ENCODE data around the gene TLX1. TPM values are rescaled to one million over a fixed set of nuclear protein-coding genes. Genes with fewer than 3 reads are reported as not detected.

Gene TLX1
- total RNA-seq, 1 donor from 2014 or later = not detected

DNA sequence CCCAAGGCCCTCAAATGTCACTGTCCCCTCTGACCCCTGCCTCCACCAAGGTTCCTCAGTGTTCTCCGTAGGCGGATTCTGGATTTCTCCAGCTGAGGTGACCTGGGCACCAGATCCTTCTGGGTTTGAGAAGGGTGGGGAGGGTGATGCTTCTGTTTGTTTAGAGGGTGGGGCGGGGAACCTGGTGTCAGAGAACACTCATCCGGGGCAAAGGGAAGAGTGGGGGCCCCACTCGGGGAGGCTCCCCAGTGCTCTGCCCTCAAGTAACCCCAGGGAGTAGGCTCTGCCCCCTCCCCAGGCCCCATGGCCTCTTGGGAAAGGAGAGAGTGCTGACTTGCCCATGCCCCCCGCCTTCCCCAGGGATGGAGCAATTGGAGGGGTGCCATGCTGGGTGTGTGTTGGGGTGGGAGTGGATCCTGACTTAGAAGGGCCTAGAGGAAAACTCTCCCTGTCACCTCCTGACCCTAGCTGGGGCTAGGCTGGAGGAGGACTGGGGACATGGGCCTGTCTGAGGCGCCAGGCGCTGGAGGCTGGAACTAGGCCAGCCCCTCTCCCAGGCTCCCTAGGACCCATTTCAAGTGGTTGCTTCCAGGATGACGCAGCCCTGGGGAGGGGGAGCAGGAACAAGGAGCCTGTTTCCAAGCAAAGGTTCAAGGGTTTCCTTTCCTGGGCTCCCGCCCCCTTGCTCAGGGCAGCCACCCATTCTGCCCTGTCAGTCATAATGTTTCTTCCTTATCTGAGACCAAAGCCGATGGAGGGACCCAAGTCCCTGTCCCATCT lies 41.4 kb upstream of the TLX1 start:
- DNase-seq (ENCODE audit: extremely low spot score in 2 of 2) = no peak
- Histone ChIP-seq H3K27ac (no peak overlapping the region), H3K4me1 (no peaks in the 10 kb centered on the region), H3K27me3 (no peaks in the 10 kb centered on the region), H3K4me3 (no peak overlapping the region), H3K36me3 (no peaks in the 10 kb centered on the region), H3K9me3 (no peaks in the 10 kb centered on the region)
- intact Hi-C loops (cut with DNase I) = no loop called here
- TF ChIP-seq CTCF (IDR thresholded peaks at IDR 0.05) (no peak), POLR2A (IDR thresholded peaks at IDR 0.05) (no peak), POLR2AphosphoS5 (IDR thresholded peaks at IDR 0.05; ENCODE audit: insufficient read depth in 1 of 2, low read depth in 1 of 2) (no peak)

DNA sequence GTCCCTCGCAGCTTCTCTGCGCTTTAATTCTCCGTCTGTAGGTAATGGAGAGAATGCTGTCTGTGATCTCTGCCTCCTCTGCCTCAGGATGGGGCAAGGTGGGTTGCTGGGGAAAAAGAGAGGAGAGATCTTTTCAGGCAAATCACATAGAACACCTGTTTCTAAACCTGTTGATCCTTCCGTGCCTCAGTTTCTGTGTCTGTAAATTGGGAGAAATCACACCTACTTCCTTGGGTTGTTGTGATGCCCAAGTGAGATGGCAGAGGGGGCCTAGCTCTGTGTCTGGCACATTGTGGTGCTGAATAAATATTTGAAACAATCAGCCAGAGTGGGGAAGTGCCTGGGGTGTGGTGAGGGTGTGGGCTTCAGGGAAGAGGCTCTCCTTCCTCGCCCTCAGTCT lies 40.5 kb upstream of the TLX1 start:
- H3K9me3 ChIP-seq = no peaks in the 10 kb centered on the region
- H3K36me3 ChIP-seq = no peaks in the 10 kb centered on the region
- no peaks in the 10 kb centered on the region for H3K27me3 ChIP-seq
- no peak for DNase-seq (ENCODE audit: extremely low spot score in 2 of 2)
- intact Hi-C loops (cut with DNase I) = no loop called here
- TF ChIP-seq CTCF (IDR thresholded peaks at IDR 0.05) = no peak
- TF ChIP-seq POLR2A (IDR thresholded peaks at IDR 0.05) = no peak
- TF ChIP-seq POLR2AphosphoS5 (IDR thresholded peaks at IDR 0.05; ENCODE audit: insufficient read depth in 1 of 2, low read depth in 1 of 2) = no peak
- H3K27ac ChIP-seq = no peak overlapping the region
- H3K4me1 ChIP-seq = no peaks in the 10 kb centered on the region
- no peak overlapping the region for H3K4me3 ChIP-seq

DNA sequence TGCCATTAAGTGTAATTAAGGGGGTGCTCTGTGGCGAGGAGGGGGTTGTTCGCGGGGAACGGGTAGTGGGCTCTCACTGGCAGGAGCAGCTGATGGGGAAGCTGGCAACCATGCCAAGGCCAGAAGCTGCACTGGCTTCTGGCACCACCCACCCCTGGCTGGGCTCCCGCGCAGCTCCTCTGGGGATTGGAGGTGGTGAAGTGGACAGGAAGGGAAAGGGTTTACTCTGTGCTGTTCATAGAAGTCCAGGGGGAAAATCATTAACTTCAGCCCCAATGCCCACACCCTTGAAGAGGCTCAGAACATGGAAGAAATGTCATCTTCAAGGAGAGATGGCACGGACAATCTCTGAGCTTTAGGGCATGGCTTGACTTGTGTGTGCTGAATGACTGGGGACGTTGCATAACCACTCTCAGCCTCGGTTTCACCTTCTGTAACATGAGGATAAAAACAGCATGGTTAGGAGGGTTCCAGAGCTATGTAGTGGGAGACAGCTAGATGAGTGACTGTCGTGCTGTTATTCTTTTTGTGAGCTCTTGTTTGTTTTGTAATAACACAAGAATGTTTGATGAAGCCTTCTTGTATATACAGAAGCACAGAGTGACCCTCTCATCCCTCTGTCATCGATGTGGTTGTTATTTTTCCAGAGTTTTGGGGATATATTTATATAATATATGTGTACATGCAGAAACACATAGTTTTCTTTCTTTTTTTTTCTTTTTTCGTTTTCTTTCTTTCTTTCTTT lies 39.4 kb upstream of the TLX1 start:
- Histone ChIP-seq H3K4me3 (no peak overlapping the region), H3K9me3 (no peaks in the 10 kb centered on the region), H3K4me1 (no peaks in the 10 kb centered on the region), H3K27me3 (no peaks in the 10 kb centered on the region), H3K27ac (no peak overlapping the region), H3K36me3 (no peaks in the 10 kb centered on the region)
- TF ChIP-seq POLR2A (IDR thresholded peaks at IDR 0.05) (no peak), CTCF (IDR thresholded peaks at IDR 0.05) (no peak), POLR2AphosphoS5 (IDR thresholded peaks at IDR 0.05; ENCODE audit: insufficient read depth in 1 of 2, low read depth in 1 of 2) (no peak)
- no peak for DNase-seq (ENCODE audit: extremely low spot score in 2 of 2)
- intact Hi-C loops (cut with DNase I) = no loop called here

DNA sequence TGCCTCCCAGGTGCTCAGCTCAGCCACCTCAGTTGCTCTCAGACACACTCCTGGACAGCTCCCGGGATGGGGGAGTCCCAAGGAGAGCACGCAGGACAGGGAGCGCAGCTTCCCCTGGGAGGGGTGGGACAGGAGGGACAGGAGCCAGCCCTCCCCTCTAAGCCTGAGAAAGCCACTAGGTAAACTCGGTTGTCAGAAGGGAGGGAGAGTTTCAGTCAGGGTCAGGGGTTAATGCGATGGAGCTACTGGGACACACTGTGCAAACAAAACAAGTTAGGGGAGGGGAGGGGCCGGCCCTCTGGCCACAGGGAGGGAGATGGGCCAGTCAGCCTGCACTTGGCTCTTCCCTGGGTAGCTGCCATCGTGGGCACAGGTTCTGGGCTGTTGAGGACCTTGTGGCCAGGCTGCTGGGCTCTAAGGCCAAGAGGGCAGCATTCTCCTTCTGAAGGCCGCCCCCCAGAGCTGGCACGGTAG lies 38.2 kb upstream of the TLX1 start:
- Histone ChIP-seq H3K27ac (no peak overlapping the region), H3K36me3 (no peaks in the 10 kb centered on the region), H3K27me3 (no peaks in the 10 kb centered on the region), H3K9me3 (no peaks in the 10 kb centered on the region), H3K4me1 (no peaks in the 10 kb centered on the region), H3K4me3 (no peak overlapping the region)
- DNase-seq (ENCODE audit: extremely low spot score in 2 of 2) = no peak
- intact Hi-C loops (cut with DNase I) = no loop called here
- TF ChIP-seq CTCF (IDR thresholded peaks at IDR 0.05) = no peak
- TF ChIP-seq POLR2A (IDR thresholded peaks at IDR 0.05) = no peak
- TF ChIP-seq POLR2AphosphoS5 (IDR thresholded peaks at IDR 0.05; ENCODE audit: insufficient read depth in 1 of 2, low read depth in 1 of 2) = no peak
